KMS-11 (cell line): ENCODE measurements around the gene PTGR2.

ENCODE experiments used
- H2AFZ ChIP-seq: fragments of 200-600 bp; sonication (generic); 2 replicates; pipeline ENCODE4 v1.6.1; 2016; ENCODE audit warnings: antibody characterized with exemption, mixed run types, low read depth
- H3K27ac ChIP-seq: fragments of 200-600 bp; sonication (generic); 2 replicates; pipeline ENCODE4 v1.6.1; 2016; ENCODE audit warnings: mild to moderate bottlenecking, mixed run types
- H3K27me3 ChIP-seq: fragments of 200-600 bp; sonication (generic); 2 replicates; pipeline ENCODE4 v1.6.1; 2017; ENCODE audit warnings: mild to moderate bottlenecking, low read depth, mixed run types, moderate library complexity; ENCODE audit not compliant: insufficient read depth
- H3K36me3 ChIP-seq: fragments of 200-600 bp; sonication (generic); 2 replicates; pipeline ENCODE4 v1.6.1; 2017; ENCODE audit warnings: mild to moderate bottlenecking, mixed run types; ENCODE audit not compliant: insufficient read depth
- H3K4me1 ChIP-seq: fragments of 200-600 bp; sonication (generic); 2 replicates; pipeline ENCODE4 v1.6.1; 2016; ENCODE audit warnings: mild to moderate bottlenecking, low read depth, mixed run types; ENCODE audit not compliant: poor library complexity, severe bottlenecking
- H3K4me2 ChIP-seq: fragments of 200-600 bp; sonication (generic); 2 replicates; pipeline ENCODE4 v1.7.0; 2016; ENCODE audit warnings: mild to moderate bottlenecking, mixed run types
- H3K4me3 ChIP-seq: fragments of 200-600 bp; sonication (generic); IDR thresholded peaks from 2 replicates; pipeline ENCODE4 v1.6.1; 2017; ENCODE audit warnings: low read depth, low read length, mixed read lengths; ENCODE audit not compliant: insufficient read depth
- H3K79me2 ChIP-seq: fragments of 200-600 bp; sonication (generic); 2 replicates; pipeline ENCODE4 v1.6.1; 2016; ENCODE audit warnings: low read depth, mixed run types; ENCODE audit not compliant: insufficient read depth
- H3K9ac ChIP-seq: fragments of 200-600 bp; sonication (generic); 2 replicates; pipeline ENCODE4 v1.6.1; 2016; ENCODE audit warnings: mild to moderate bottlenecking, mixed run types
- H4K20me1 ChIP-seq: fragments of 200-600 bp; sonication (generic); 2 replicates; pipeline ENCODE4 v1.6.1; 2016; ENCODE audit warnings: mild to moderate bottlenecking, mixed run types; ENCODE audit not compliant: insufficient read depth
- TF ChIP-seq, protein P1 (sequence below): fragments of 200-600 bp; sonication (generic); conservative IDR thresholded peaks from 2 replicates; pipeline ENCODE4 v1.6.1; 2017; ENCODE audit warnings: low read depth, mild to moderate bottlenecking, antibody characterized with exemption, low read length, moderate library complexity, mixed read lengths

The PTGR2 gene

DNA sequence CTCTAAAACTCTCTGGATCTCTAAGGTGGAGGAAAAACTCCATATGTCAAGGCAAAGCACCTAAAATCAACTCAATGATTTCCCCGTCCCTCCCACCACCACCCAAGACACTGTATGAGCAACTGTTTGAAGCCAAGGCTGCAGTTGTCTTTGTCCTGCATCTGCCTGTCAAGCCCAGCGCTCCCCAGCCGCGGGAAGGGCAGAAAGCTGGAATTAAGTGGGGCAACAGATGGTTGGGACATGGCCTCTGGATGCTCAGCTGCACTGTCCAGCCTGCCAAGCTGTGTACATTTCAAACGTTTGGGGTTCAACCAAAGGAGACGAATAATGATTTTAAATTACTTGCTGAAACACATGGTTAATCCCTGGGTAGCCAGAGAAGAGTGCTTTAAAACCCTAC lies 42.2 kb upstream of the PTGR2 start:
- no peak overlapping the region for H3K4me2 ChIP-seq
- no peaks in the 10 kb centered on the region for H3K27me3 ChIP-seq
- TF ChIP-seq, protein P1, sequence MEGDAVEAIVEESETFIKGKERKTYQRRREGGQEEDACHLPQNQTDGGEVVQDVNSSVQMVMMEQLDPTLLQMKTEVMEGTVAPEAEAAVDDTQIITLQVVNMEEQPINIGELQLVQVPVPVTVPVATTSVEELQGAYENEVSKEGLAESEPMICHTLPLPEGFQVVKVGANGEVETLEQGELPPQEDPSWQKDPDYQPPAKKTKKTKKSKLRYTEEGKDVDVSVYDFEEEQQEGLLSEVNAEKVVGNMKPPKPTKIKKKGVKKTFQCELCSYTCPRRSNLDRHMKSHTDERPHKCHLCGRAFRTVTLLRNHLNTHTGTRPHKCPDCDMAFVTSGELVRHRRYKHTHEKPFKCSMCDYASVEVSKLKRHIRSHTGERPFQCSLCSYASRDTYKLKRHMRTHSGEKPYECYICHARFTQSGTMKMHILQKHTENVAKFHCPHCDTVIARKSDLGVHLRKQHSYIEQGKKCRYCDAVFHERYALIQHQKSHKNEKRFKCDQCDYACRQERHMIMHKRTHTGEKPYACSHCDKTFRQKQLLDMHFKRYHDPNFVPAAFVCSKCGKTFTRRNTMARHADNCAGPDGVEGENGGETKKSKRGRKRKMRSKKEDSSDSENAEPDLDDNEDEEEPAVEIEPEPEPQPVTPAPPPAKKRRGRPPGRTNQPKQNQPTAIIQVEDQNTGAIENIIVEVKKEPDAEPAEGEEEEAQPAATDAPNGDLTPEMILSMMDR: no peak
- H3K36me3 ChIP-seq: no peaks in the 10 kb centered on the region
- no peak overlapping the region for H3K9ac ChIP-seq
- H2AFZ ChIP-seq: no peak overlapping the region
- no peaks in the 10 kb centered on the region for H3K4me1 ChIP-seq
- H3K79me2 ChIP-seq: no peaks in the 10 kb centered on the region
- no peak overlapping the region for H3K27ac ChIP-seq
- no peak overlapping the region for H3K4me3 ChIP-seq
- H4K20me1 ChIP-seq: no peaks in the 10 kb centered on the region

DNA sequence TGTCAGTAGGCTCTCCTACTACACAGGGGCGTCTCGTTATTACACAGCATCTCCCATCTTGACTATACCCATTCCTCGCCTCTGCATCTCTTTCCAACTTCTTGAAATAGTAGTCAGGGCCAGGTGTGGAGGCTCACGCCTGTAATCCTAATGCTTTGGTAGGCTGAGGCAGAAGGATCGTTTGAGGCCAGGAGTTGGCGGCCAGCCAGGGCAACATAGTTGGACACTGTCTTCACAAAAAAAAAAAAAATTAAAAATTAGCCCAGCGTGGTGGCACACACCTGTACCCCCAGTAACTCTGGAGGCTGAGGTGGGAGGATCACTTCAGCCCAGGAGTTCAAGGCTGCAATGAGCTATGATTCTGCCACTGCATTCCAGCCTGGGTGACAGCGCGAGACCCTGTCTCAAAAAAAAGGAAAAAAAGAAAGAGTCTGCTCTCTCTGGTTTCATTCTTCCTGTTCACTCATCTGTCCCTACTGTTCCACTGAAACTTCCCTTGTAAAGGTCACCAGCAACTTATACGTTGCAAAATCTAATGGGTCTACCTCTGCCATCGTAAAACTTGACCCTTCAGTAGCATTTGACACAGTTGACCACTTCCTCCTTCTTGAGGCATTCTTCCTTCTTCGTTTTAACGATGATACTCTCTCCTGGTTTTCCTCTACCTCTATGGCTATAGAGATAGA lies 41.0 kb upstream of the PTGR2 start:
- Histone ChIP-seq H3K79me2 (no peaks in the 10 kb centered on the region), H3K27ac (no peak overlapping the region), H2AFZ (no peak overlapping the region), H3K4me1 (no peaks in the 10 kb centered on the region), H3K4me2 (no peak overlapping the region), H4K20me1 (no peaks in the 10 kb centered on the region), H3K4me3 (no peak overlapping the region), H3K36me3 (no peaks in the 10 kb centered on the region), H3K9ac (no peak overlapping the region), H3K27me3 (no peaks in the 10 kb centered on the region)
- TF ChIP-seq, protein P1: no peak

DNA sequence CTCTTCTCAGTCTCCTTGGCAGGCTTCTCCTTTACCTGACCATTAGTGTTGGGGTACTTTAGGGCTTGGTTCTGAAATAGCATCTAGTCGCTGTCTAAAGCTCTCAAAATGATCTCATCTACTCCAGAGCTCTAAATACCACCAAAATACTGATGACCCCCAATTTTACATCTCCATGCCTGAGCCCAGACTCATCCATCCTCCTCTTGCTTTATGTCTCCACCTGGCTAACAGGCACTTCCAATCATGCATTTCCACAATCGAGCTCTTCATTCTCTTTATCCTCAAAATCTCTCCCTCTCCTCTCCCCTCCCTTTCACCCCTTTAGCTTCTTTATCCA lies 40.5 kb upstream of the PTGR2 start:
- H3K27me3 ChIP-seq: no peaks in the 10 kb centered on the region
- no peak overlapping the region for H3K27ac ChIP-seq
- TF ChIP-seq, protein P1: no peak
- H3K4me3 ChIP-seq: no peak overlapping the region
- H3K9ac ChIP-seq: no peak overlapping the region
- no peaks in the 10 kb centered on the region for H3K79me2 ChIP-seq
- H3K4me2 ChIP-seq: no peak overlapping the region
- no peak overlapping the region for H2AFZ ChIP-seq
- no peaks in the 10 kb centered on the region for H3K36me3 ChIP-seq
- no peaks in the 10 kb centered on the region for H4K20me1 ChIP-seq
- no peaks in the 10 kb centered on the region for H3K4me1 ChIP-seq

DNA sequence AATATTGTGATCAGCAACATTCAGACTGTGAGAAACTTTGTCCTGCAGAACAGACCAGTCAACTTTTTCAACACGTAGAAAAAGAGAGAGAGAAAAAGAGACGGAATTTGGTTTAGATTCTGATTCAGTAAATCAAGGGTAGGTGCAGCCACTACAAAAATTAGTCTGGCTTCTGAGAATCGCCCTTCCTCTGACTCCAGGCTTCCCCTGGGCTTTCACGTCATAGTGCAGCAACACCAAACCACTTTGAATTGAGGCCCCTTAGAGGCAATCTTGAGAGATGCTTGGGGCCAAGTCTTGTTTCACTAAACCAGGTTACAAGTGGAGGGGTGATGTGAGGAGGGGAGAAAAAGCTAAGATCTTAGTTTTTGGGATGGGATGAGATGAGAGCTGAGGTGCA lies 37.5 kb upstream of the PTGR2 start:
- H3K79me2 ChIP-seq: no peaks in the 10 kb centered on the region
- no peak overlapping the region for H3K4me3 ChIP-seq
- no peak overlapping the region for H3K27ac ChIP-seq
- H3K27me3 ChIP-seq: no peaks in the 10 kb centered on the region
- H3K4me1 ChIP-seq: no peaks in the 10 kb centered on the region
- H3K9ac ChIP-seq: no peak overlapping the region
- H2AFZ ChIP-seq: no peak overlapping the region
- no peaks in the 10 kb centered on the region for H4K20me1 ChIP-seq
- no peaks in the 10 kb centered on the region for H3K36me3 ChIP-seq
- TF ChIP-seq, protein P1: no peak
- no peak overlapping the region for H3K4me2 ChIP-seq
